SU-DHL-6 (cell line): ENCODE results near the gene HEYL.

ENCODE experiments used
- EZH2phosphoT487 ChIP-seq: fragments of 200-600 bp; sonication (generic), shearing (Covaris generic); conservative IDR thresholded peaks from 2 replicates; pipeline ENCODE4 v1.6.1; 2018; ENCODE audit warnings: mild to moderate bottlenecking, antibody characterized with exemption, low read length, moderate library complexity, mixed read lengths
- TF ChIP-seq, protein P1 (sequence below): fragments of 200-600 bp; sonication (generic); IDR thresholded peaks from one replicate; pipeline ENCODE4 v1.5.1; 2017; ENCODE audit warnings: antibody characterized with exemption, mild to moderate bottlenecking, low read length, moderate library complexity; ENCODE audit not compliant: insufficient read depth, poor library complexity, severe bottlenecking

GRCh38 chr1:39596163-39596562 is 43.3 kb downstream of the HEYL start:
- TF ChIP-seq, protein P1, sequence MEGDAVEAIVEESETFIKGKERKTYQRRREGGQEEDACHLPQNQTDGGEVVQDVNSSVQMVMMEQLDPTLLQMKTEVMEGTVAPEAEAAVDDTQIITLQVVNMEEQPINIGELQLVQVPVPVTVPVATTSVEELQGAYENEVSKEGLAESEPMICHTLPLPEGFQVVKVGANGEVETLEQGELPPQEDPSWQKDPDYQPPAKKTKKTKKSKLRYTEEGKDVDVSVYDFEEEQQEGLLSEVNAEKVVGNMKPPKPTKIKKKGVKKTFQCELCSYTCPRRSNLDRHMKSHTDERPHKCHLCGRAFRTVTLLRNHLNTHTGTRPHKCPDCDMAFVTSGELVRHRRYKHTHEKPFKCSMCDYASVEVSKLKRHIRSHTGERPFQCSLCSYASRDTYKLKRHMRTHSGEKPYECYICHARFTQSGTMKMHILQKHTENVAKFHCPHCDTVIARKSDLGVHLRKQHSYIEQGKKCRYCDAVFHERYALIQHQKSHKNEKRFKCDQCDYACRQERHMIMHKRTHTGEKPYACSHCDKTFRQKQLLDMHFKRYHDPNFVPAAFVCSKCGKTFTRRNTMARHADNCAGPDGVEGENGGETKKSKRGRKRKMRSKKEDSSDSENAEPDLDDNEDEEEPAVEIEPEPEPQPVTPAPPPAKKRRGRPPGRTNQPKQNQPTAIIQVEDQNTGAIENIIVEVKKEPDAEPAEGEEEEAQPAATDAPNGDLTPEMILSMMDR: no peak
- no peak for TF ChIP-seq EZH2phosphoT487
